Calu3 (cell line): ENCODE results near the gene ACO2. TPM values are rescaled to one million over a fixed set of nuclear protein-coding genes. Genes with fewer than 3 reads are reported as not detected.
"Not testable (repeated sequence)": the region's sequence is repeated elsewhere in the genome, so short reads cannot be mapped to it uniquely, and the experiment has no call there.

Experiments
- BruUV-seq: library from RNA; stranded (reverse); fragments of 400-500 nt; replicated peaks from 2 replicates; lab custom pipeline; 2021; lab: Mats Ljungman, UMichigan
- CTCF ChIA-PET: fragments of 300-600 bp; sonication (Branson Sonifier 250); formaldehyde crosslinking; loops from one replicate; lab custom pipeline; 2022; ENCODE audit warnings: antibody characterized with exemption; lab: Charles Lee
- DNase-seq: peaks from one replicate; pipeline ENCODE4 v3.0.0; 2022
- H3K27ac Mint-ChIP-seq: one replicate; pipeline ENCODE4 v1.8.0; 2022; ENCODE audit warnings: mixed read lengths; ENCODE audit not compliant: unreplicated experiment
- H3K27me3 Mint-ChIP-seq: one replicate; pipeline ENCODE4 v1.8.0; 2022; ENCODE audit warnings: mixed read lengths; ENCODE audit not compliant: unreplicated experiment
- H3K36me3 Mint-ChIP-seq: one replicate; pipeline ENCODE4 v1.8.0; 2022; ENCODE audit warnings: mild to moderate bottlenecking, moderate library complexity, mixed read lengths; ENCODE audit not compliant: insufficient read depth, unreplicated experiment
- H3K4me1 Mint-ChIP-seq: one replicate; pipeline ENCODE4 v1.8.0; 2022; ENCODE audit warnings: mild to moderate bottlenecking, low read depth, mixed read lengths; ENCODE audit not compliant: unreplicated experiment
- H3K4me3 Mint-ChIP-seq: one replicate; pipeline ENCODE4 v1.8.0; 2022; ENCODE audit warnings: mild to moderate bottlenecking, low read depth, moderate library complexity, mixed read lengths; ENCODE audit not compliant: unreplicated experiment
- H3K9me3 Mint-ChIP-seq: one replicate; pipeline ENCODE4 v1.8.0; 2022; ENCODE audit warnings: low read depth, mixed read lengths; ENCODE audit not compliant: unreplicated experiment
- CTCF ChIP-seq: fragments of 200-600 bp; IDR thresholded peaks from one replicate; pipeline ENCODE4 v1.8.0; 2022; ENCODE audit warnings: antibody characterized with exemption; ENCODE audit not compliant: unreplicated experiment
- intact Hi-C: fragments of 100-400 bp; cut with micrococcal nuclease; formaldehyde crosslinking; loops from one replicate; pipeline ENCODE4 v1.10.0; 2022; ENCODE audit not compliant: unreplicated experiment
- total RNA-seq: library from RNA; stranded (reverse); gene quantifications from 2 replicates; pipeline ENCODE4 v1.2.3, GENCODE V29; 2022

Gene ACO2
- total RNA-seq, 1 experiment from 2014 or later: 94.0 TPM

GRCh38 chr22:41556561-41556960 lies 87.6 kb downstream of the ACO2 start:
- CTCF ChIA-PET: interaction anchor here (0.6 to 1.2 kb wide), 2 partner anchors 30 to 33 kb away, joined by 3 to 4 read pairs; partner anchors contain the start of gene PMM1
- BruUV-seq: no TSS peak
- H3K36me3 Mint-ChIP-seq: no peaks in the 10 kb centered on the region
- H3K4me3 Mint-ChIP-seq: no peak overlapping the region
- H3K9me3 Mint-ChIP-seq: no peaks in the 10 kb centered on the region
- intact Hi-C loops: no loop called here
- H3K27ac Mint-ChIP-seq: no peak overlapping the region
- TF ChIP-seq CTCF: no peak
- H3K27me3 Mint-ChIP-seq: peaks cover 89% of the 10 kb centered on the region
- H3K4me1 Mint-ChIP-seq: peaks cover 8% of the 10 kb centered on the region
- DNase-seq: no peak

GRCh38 chr22:41557401-41558240 lies 88.7 kb downstream of the ACO2 start:
- no peaks in the 10 kb centered on the region for H3K36me3 Mint-ChIP-seq
- H3K4me3 Mint-ChIP-seq: no peak overlapping the region
- intact Hi-C loops: no loop called here
- no peak overlapping the region for H3K27ac Mint-ChIP-seq
- DNase-seq: no peak
- CTCF ChIA-PET: interaction anchor here (0.5 to 1.2 kb wide), 2 partner anchors 32 to 39 kb away, joined by 3 read pairs; partner anchors contain the start of gene PMM1
- peaks cover 89% of the 10 kb centered on the region for H3K27me3 Mint-ChIP-seq
- BruUV-seq: no TSS peak
- H3K9me3 Mint-ChIP-seq: no peaks in the 10 kb centered on the region
- peaks cover 9% of the 10 kb centered on the region for H3K4me1 Mint-ChIP-seq
- TF ChIP-seq CTCF: no peak

- H3K4me3 Mint-ChIP-seq, H3K9me3 Mint-ChIP-seq, intact Hi-C loops, DNase-seq, H3K27ac Mint-ChIP-seq, BruUV-seq, H3K36me3 Mint-ChIP-seq: not testable (repeated sequence)
- Mint-ChIP-seq H3K27me3 (peaks cover 89% of the 10 kb centered on the region), H3K4me1 (peaks cover 15% of the 10 kb centered on the region)
- CTCF ChIA-PET: interaction anchor here (0.6 kb wide), 1 partner anchor 160 kb away, joined by 4 read pairs; no protein-coding TSS in a partner anchor
Observed at GRCh38 chr22:41558241-41558630, 89.3 kb downstream of the ACO2 start.

- intact Hi-C loops: no loop called here
- H3K27ac Mint-ChIP-seq: no peak overlapping the region
- no peaks in the 10 kb centered on the region for H3K9me3 Mint-ChIP-seq
- H3K36me3 Mint-ChIP-seq: peaks cover 7% of the 10 kb centered on the region
- no peak overlapping the region for H3K4me3 Mint-ChIP-seq
- no peak for DNase-seq
- CTCF ChIA-PET: interaction anchor here (1.2 kb wide), 1 partner anchor 16 kb away, joined by 3 read pairs; the partner anchor contains the start of gene POLR3H
- TF ChIP-seq CTCF: no peak
- peaks cover 78% of the 10 kb centered on the region for H3K27me3 Mint-ChIP-seq
- H3K4me1 Mint-ChIP-seq: peaks cover 19% of the 10 kb centered on the region
- BruUV-seq: no TSS peak
Observed at GRCh38 chr22:41560095-41560471, 91.2 kb downstream of the ACO2 start.
